CD14-positive monocyte (primary cell): ENCODE data around the gene MUC5B. TPM values are rescaled to one million over a fixed set of nuclear protein-coding genes. Genes with fewer than 3 reads are reported as not detected.

ENCODE experiments used
- DNase-seq, 3 donors: peaks; one replicate each; pipeline ENCODE4 v3.0.0-alpha.2; 2011 to 2022
- H2AFZ ChIP-seq: 2 replicates; pipeline ENCODE4 v1.6.0; 2012; ENCODE audit warnings: mild to moderate bottlenecking, low read depth, low read length, inconsistent platforms; ENCODE audit not compliant: insufficient read depth, poor library complexity, severe bottlenecking
- H3K27ac ChIP-seq, 2 donors: 1 replicate in 1 of 2; 2 replicates in 1 of 2; pipeline ENCODE4 v1.5.1; 2012 to 2013; ENCODE audit warnings: low read length in 2 of 2, control low read depth in 1 of 2, inconsistent platforms in 1 of 2, low read depth in 1 of 2, mild to moderate bottlenecking in 1 of 2
- H3K27me3 ChIP-seq, 2 donors: one replicate each; pipeline versions ENCODE4 v1.6.0 to v1.6.1; 2011 to 2013; ENCODE audit warnings: low read length in 2 of 2; ENCODE audit not compliant: control insufficient read depth in 2 of 2, insufficient read depth in 2 of 2
- H3K36me3 ChIP-seq, 2 donors: replicated peaks in 1 of 2; 1 replicate in 1 of 2; 2 replicates in 1 of 2; pipeline versions ENCODE4 v1.5.1 to v1.6.1; 2012 to 2013; ENCODE audit warnings: low read length in 2 of 2, control low read depth in 1 of 2, inconsistent platforms in 1 of 2, mild to moderate bottlenecking in 1 of 2; ENCODE audit not compliant: insufficient read depth in 2 of 2, control insufficient read depth in 1 of 2
- H3K4me1 ChIP-seq, 2 donors: 1 replicate in 1 of 2; 2 replicates in 1 of 2; pipeline versions ENCODE4 v1.5.1 to v1.6.1; 2012 to 2013; ENCODE audit warnings: low read length in 2 of 2, control low read depth in 1 of 2, inconsistent platforms in 1 of 2, mild to moderate bottlenecking in 1 of 2, moderate library complexity in 1 of 2; ENCODE audit not compliant: insufficient read depth in 2 of 2, control insufficient read depth in 1 of 2
- H3K4me2 ChIP-seq: replicated peaks from 2 replicates; pipeline ENCODE3; 2012; ENCODE audit warnings: low read length, moderate library complexity, mild to moderate bottlenecking; ENCODE audit not compliant: poor library complexity, severe bottlenecking; ENCODE audit errors: extremely low read depth
- H3K4me3 ChIP-seq, 3 experiments: fragments of 200-600 bp in 1 of 3; sonication (generic) in 1 of 3; replicated peaks in 1 of 3; 1 replicate in 2 of 3; 2 replicates in 1 of 3; pipeline ENCODE4 v1.5.1; 2011 to 2013; ENCODE audit warnings: low read length in 3 of 3, mild to moderate bottlenecking in 3 of 3, control low read depth in 2 of 3, low read depth in 2 of 3, inconsistent platforms in 1 of 3, moderate library complexity in 1 of 3
- H3K79me2 ChIP-seq: 2 replicates; pipeline ENCODE4 v1.6.0; 2012; ENCODE audit warnings: mild to moderate bottlenecking, control low read depth, inconsistent platforms, low read length, moderate library complexity; ENCODE audit not compliant: insufficient read depth
- H3K9ac ChIP-seq: 2 replicates; pipeline ENCODE4 v1.6.0; 2017; ENCODE audit warnings: low read length, mild to moderate bottlenecking; ENCODE audit not compliant: insufficient read depth, poor library complexity, severe bottlenecking
- H3K9me3 ChIP-seq, 2 donors: replicated peaks in 1 of 2; 1 replicate in 1 of 2; 2 replicates in 1 of 2; pipeline versions ENCODE4 v1.5.1 to v1.6.1; 2012 to 2013; ENCODE audit warnings: low read length in 2 of 2, control low read depth in 1 of 2; ENCODE audit not compliant: control insufficient read depth in 1 of 2, insufficient read depth in 1 of 2
- H4K20me1 ChIP-seq: 2 replicates; pipeline ENCODE4 v1.6.0; 2012; ENCODE audit warnings: mild to moderate bottlenecking, low read length, control low read depth, moderate library complexity; ENCODE audit not compliant: insufficient read depth
- H3K27ac Mint-ChIP-seq, 7 donors: one replicate each; pipeline ENCODE4 v1.8.0; 2020; ENCODE audit warnings: mild to moderate bottlenecking in 7 of 7, mixed read lengths in 7 of 7, moderate library complexity in 6 of 7, inconsistent platforms in 2 of 7
- H3K27me3 Mint-ChIP-seq, 3 donors: one replicate each; pipeline ENCODE4 v1.8.0; 2021 to 2022; ENCODE audit warnings: low read depth in 3 of 3, mild to moderate bottlenecking in 3 of 3, mixed read lengths in 3 of 3, moderate library complexity in 3 of 3, inconsistent platforms in 1 of 3
- H3K36me3 Mint-ChIP-seq, 2 donors: one replicate each; pipeline ENCODE4 v1.8.0; 2020; ENCODE audit warnings: mixed read lengths in 2 of 2, inconsistent platforms in 1 of 2, mild to moderate bottlenecking in 1 of 2
- H3K4me1 Mint-ChIP-seq: one replicate; pipeline ENCODE4 v1.8.0; 2020; ENCODE audit warnings: mild to moderate bottlenecking, mixed read lengths
- H3K4me3 Mint-ChIP-seq, 2 donors: one replicate each; pipeline ENCODE4 v1.8.0; 2020; ENCODE audit warnings: mild to moderate bottlenecking in 2 of 2, mixed read lengths in 2 of 2, moderate library complexity in 1 of 2
- H3K9me3 Mint-ChIP-seq, 7 donors: one replicate each; pipeline ENCODE4 v1.8.0; 2020 to 2022; ENCODE audit warnings: mixed read lengths in 7 of 7, mild to moderate bottlenecking in 6 of 7, moderate library complexity in 6 of 7, inconsistent platforms in 2 of 7
- CTCF ChIP-seq: fragments of 200-600 bp; IDR thresholded peaks from one replicate; pipeline ENCODE4 v1.8.0; 2022; ENCODE audit warnings: antibody characterized with exemption, mild to moderate bottlenecking
- WGBS: methylation state at CpG from one replicate; pipeline ENCODE4 v1.1.5; 2013; ENCODE audit warnings: missing lambda C conversion rate; ENCODE audit not compliant: insufficient coverage; 5-methylcytosine and 5-hydroxymethylcytosine counted together
- intact Hi-C, 2 donors: fragments of 100-400 bp; cut with micrococcal nuclease; formaldehyde crosslinking; loops; one replicate each; pipeline versions ENCODE4 v1.15.0 to v1.15.1; 2023
- polyA plus RNA-seq, 3 donors: library from polyadenylated mRNA; depleted of rRNA in 1 of 3; unstranded in 2 of 3; stranded (reverse) in 1 of 3; fragments of 300-500 nt in 2 of 3; fragments of >200 nt in 1 of 3; fragmentation: Illumina TruSeq in 2 of 3; gene quantifications; 1 replicate in 2 of 3; 2 replicates in 1 of 3; pipeline ENCODE4 v1.2.3, GENCODE V29; 2012 to 2021

Gene MUC5B
- polyA plus RNA-seq, 3 donors, result not detected

GRCh38 chr11:1221848-1222311, 986 bp upstream of the MUC5B start:
- H3K9me3 Mint-ChIP-seq, result peaks cover 0 to 2% (median 0%) of the 10 kb centered on the region in 7 donors
- H3K79me2 ChIP-seq, result no peaks in the 10 kb centered on the region
- no peaks in the 10 kb centered on the region for H4K20me1 ChIP-seq
- no peak for DNase-seq
- peaks cover 6 to 10% (median 8%) of the 10 kb centered on the region in 3 donors for H3K27me3 Mint-ChIP-seq
- TF ChIP-seq CTCF, result no peak
- WGBS, result 89% methylated on average over 23 of the region's 23 CpGs
- H3K27ac Mint-ChIP-seq, result no peak overlapping the region
- H3K4me1 Mint-ChIP-seq, result no peaks in the 10 kb centered on the region
- no peak overlapping the region for H3K27ac ChIP-seq
- H3K4me3 ChIP-seq, result no peak overlapping the region
- intact Hi-C loops, result no loop called here
- no peak overlapping the region for H2AFZ ChIP-seq
- no peaks in the 10 kb centered on the region for H3K4me1 ChIP-seq
- no peak overlapping the region for H3K4me2 ChIP-seq
- H3K27me3 ChIP-seq, result no peaks in the 10 kb centered on the region
- no peaks in the 10 kb centered on the region for H3K9me3 ChIP-seq
- H3K36me3 ChIP-seq, result no peaks in the 10 kb centered on the region
- no peak overlapping the region for H3K9ac ChIP-seq
- no peak overlapping the region for H3K4me3 Mint-ChIP-seq
- H3K36me3 Mint-ChIP-seq, result no peaks in the 10 kb centered on the region

- WGBS, result 86% methylated on average over 18 of the region's 22 CpGs
- Mint-ChIP-seq H3K36me3 (no peaks in the 10 kb centered on the region), H3K4me1 (no peaks in the 10 kb centered on the region), H3K27me3 (peaks cover 3 to 9% (median 6%) of the 10 kb centered on the region in 3 donors), H3K4me3 (no peak overlapping the region), H3K27ac (no peak overlapping the region), H3K9me3 (no peaks in the 10 kb centered on the region)
- Histone ChIP-seq H2AFZ (no peak overlapping the region), H3K4me3 (no peak overlapping the region), H3K36me3 (no peaks in the 10 kb centered on the region), H3K4me1 (no peaks in the 10 kb centered on the region), H3K27me3 (no peaks in the 10 kb centered on the region), H3K4me2 (no peak overlapping the region), H3K9ac (no peak overlapping the region), H3K9me3 (no peaks in the 10 kb centered on the region), H3K27ac (no peak overlapping the region), H4K20me1 (no peaks in the 10 kb centered on the region), H3K79me2 (no peaks in the 10 kb centered on the region)
- intact Hi-C loops, result no loop called here
- DNase-seq, result no peak
- TF ChIP-seq CTCF, result no peak
These were observed 662 bp downstream of the MUC5B start for GRCh38 chr11:1223346-1224110.
